SU-DHL-6 (cell line): ENCODE results near the gene PRDM10.
"Not testable (repeated sequence)": the region's sequence is repeated elsewhere in the genome, so short reads cannot be mapped to it uniquely, and the experiment has no call there.

Experiments
- H2AFZ ChIP-seq: fragments of 200-600 bp; sonication (generic); 2 replicates; pipeline ENCODE4 v1.6.1; 2014; ENCODE audit warnings: low read depth, mild to moderate bottlenecking, moderate library complexity, mixed read lengths, antibody characterized with exemption, low read length; ENCODE audit not compliant: severe bottlenecking
- H3F3A ChIP-seq: fragments of 200-600 bp; shearing (Covaris generic); 2 replicates; pipeline ENCODE4 v1.6.0; 2016; ENCODE audit warnings: antibody characterized with exemption, mild to moderate bottlenecking; ENCODE audit not compliant: insufficient read depth
- H3K27ac ChIP-seq: fragments of 200-600 bp; sonication (generic); 2 replicates; pipeline ENCODE4 v1.5.1; 2016; ENCODE audit warnings: low read depth, mild to moderate bottlenecking, low read length, moderate library complexity, mixed read lengths
- H3K27me3 ChIP-seq: fragments of 200-600 bp; sonication (generic), shearing (Covaris generic); 2 replicates; pipeline ENCODE4 v1.6.0; 2014; ENCODE audit warnings: mild to moderate bottlenecking, low read length
- H3K36me3 ChIP-seq: fragments of 200-600 bp; sonication (generic); 2 replicates; pipeline ENCODE4 v1.6.1; 2014; ENCODE audit warnings: mild to moderate bottlenecking, low read length, mixed read lengths
- H3K4me2 ChIP-seq: fragments of 300-600, 200-600 bp; shearing (Covaris generic), sonication (generic); 2 replicates; pipeline ENCODE4 v1.6.0; 2014; ENCODE audit warnings: low read length, low read depth, mild to moderate bottlenecking; ENCODE audit not compliant: poor library complexity, severe bottlenecking
- H3K4me3 ChIP-seq: fragments of 200-600 bp; sonication (generic); 2 replicates; pipeline ENCODE4 v1.5.1; 2014; ENCODE audit warnings: antibody characterized with exemption, low read length, mild to moderate bottlenecking, mixed read lengths; ENCODE audit not compliant: insufficient read depth, poor library complexity, severe bottlenecking
- H3K79me2 ChIP-seq: fragments of 200-600 bp; sonication (generic); 2 replicates; pipeline ENCODE4 v1.6.1; 2014; ENCODE audit warnings: mild to moderate bottlenecking, low read length, moderate library complexity; ENCODE audit not compliant: insufficient read depth
- H3K9ac ChIP-seq: fragments of 200-600 bp; sonication (generic); 2 replicates; pipeline ENCODE4 v1.7.0; 2014; ENCODE audit warnings: mild to moderate bottlenecking, low read length
- H3K9me2 ChIP-seq: fragments of 200-600 bp; sonication (generic); replicated peaks from 2 replicates; pipeline ENCODE4 v1.6.1; 2014; ENCODE audit warnings: low read length; ENCODE audit not compliant: insufficient read depth
- H3K9me3 ChIP-seq: fragments of 200-600 bp; sonication (generic); 2 replicates; pipeline ENCODE4 v1.6.1; 2014; ENCODE audit warnings: low read length, mixed read lengths; ENCODE audit not compliant: insufficient read depth
- H4K20me1 ChIP-seq: fragments of 200-600 bp; sonication (generic); 2 replicates; pipeline ENCODE4 v1.6.1; 2014; ENCODE audit warnings: low read depth, mild to moderate bottlenecking, antibody characterized with exemption, low read length, moderate library complexity, mixed read lengths
- EZH2phosphoT487 ChIP-seq: fragments of 200-600 bp; sonication (generic), shearing (Covaris generic); conservative IDR thresholded peaks from 2 replicates; pipeline ENCODE4 v1.6.1; 2018; ENCODE audit warnings: mild to moderate bottlenecking, antibody characterized with exemption, low read length, moderate library complexity, mixed read lengths
- TF ChIP-seq, protein P1 (sequence below): fragments of 200-600 bp; sonication (generic); IDR thresholded peaks from one replicate; pipeline ENCODE4 v1.5.1; 2017; ENCODE audit warnings: antibody characterized with exemption, mild to moderate bottlenecking, low read length, moderate library complexity; ENCODE audit not compliant: insufficient read depth, poor library complexity, severe bottlenecking

The PRDM10 gene

DNA sequence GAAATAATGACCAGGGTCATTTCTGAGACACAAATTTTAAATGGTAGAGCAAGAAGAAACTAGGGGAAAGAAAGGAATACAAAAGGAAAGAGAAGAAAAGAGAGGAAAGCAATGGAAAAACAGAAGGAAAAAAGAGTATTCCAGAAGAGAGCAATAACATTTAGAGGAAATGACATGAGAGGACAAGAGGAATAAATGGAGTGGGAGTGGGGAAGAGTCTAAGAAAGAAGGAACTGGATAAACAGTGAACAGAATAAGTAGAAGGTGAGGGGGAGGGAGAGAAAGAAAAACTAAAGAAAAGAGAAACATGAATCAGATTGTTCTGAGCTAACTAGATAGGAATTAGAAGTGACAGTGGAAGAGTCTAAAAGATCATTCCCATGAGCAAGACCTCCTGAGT lies 28.4 kb downstream of the PRDM10 start:
- TF ChIP-seq EZH2phosphoT487 = no peak
- Histone ChIP-seq H2AFZ (no peak overlapping the region), H3K9me3 (no peaks in the 10 kb centered on the region), H3K9ac (peak overlapping the region; percentile 60), H3K27ac (peak overlapping the region; percentile 99), H3K79me2 (no peaks in the 10 kb centered on the region), H4K20me1 (no peaks in the 10 kb centered on the region), H3K4me2 (peak overlapping the region; percentile 75), H3F3A (peaks cover 21% of the 10 kb centered on the region), H3K27me3 (no peaks in the 10 kb centered on the region), H3K36me3 (no peaks in the 10 kb centered on the region), H3K4me3 (peak overlapping the region; percentile 8), H3K9me2 (no peaks in the 10 kb centered on the region)

DNA sequence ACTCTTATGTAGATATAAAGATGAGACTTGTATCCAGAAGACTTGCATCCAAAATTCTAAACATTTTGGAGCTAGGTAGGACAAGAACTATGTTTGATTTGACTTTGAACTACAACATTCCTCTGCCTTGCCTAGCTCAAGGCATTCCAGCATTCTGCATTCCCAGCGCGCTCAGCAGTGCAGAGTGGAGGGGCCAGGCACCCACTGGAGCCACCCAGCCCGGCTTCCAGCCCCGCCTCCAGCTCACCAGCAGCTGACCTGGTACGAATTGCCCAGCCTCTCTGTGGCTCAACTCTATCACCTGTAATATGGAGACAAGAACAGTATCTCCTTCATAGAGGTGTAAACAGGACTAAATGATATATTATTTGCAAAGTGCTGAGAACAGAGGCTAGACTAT lies 28.8 kb downstream of the PRDM10 start:
- H2AFZ ChIP-seq = no peak overlapping the region
- peaks cover 26% of the 10 kb centered on the region for H3F3A ChIP-seq
- H3K27me3 ChIP-seq = no peaks in the 10 kb centered on the region
- no peaks in the 10 kb centered on the region for H3K9me3 ChIP-seq
- no peaks in the 10 kb centered on the region for H3K9me2 ChIP-seq
- H4K20me1 ChIP-seq = no peaks in the 10 kb centered on the region
- peak overlapping the region; percentile 60 for H3K9ac ChIP-seq
- H3K27ac ChIP-seq = peak overlapping the region; percentile 99
- H3K79me2 ChIP-seq = no peaks in the 10 kb centered on the region
- H3K4me3 ChIP-seq = peak overlapping the region; percentile 8
- H3K4me2 ChIP-seq = peak overlapping the region; percentile 75
- no peaks in the 10 kb centered on the region for H3K36me3 ChIP-seq
- TF ChIP-seq, protein P1, sequence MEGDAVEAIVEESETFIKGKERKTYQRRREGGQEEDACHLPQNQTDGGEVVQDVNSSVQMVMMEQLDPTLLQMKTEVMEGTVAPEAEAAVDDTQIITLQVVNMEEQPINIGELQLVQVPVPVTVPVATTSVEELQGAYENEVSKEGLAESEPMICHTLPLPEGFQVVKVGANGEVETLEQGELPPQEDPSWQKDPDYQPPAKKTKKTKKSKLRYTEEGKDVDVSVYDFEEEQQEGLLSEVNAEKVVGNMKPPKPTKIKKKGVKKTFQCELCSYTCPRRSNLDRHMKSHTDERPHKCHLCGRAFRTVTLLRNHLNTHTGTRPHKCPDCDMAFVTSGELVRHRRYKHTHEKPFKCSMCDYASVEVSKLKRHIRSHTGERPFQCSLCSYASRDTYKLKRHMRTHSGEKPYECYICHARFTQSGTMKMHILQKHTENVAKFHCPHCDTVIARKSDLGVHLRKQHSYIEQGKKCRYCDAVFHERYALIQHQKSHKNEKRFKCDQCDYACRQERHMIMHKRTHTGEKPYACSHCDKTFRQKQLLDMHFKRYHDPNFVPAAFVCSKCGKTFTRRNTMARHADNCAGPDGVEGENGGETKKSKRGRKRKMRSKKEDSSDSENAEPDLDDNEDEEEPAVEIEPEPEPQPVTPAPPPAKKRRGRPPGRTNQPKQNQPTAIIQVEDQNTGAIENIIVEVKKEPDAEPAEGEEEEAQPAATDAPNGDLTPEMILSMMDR = no peak
- TF ChIP-seq EZH2phosphoT487 = no peak

DNA sequence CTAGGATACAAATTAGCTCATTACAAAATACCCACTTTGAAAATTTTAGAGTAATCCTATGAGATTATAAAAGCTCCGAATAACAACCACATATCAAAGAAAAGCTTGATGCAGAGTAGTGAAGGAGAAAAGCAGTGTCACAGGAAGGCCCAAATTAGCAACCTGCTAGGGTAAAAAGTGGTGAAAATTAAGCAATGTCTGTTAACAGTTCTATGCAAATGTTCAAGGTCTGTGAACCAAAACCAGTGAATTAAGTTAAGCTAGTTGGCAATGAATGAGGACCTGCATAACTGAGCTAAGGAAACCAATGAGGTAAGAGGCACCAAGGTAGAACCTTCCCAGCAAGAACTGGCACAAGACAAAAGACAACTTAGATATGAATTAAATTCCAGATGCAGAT lies 29.6 kb downstream of the PRDM10 start:
- Histone ChIP-seq H3K27ac (peak overlapping the region; percentile 99), H3F3A (peaks cover 27% of the 10 kb centered on the region), H3K36me3 (no peaks in the 10 kb centered on the region), H4K20me1 (no peaks in the 10 kb centered on the region), H3K4me2 (peak overlapping the region; percentile 75), H3K79me2 (no peaks in the 10 kb centered on the region), H3K9me3 (no peaks in the 10 kb centered on the region), H2AFZ (no peak overlapping the region), H3K4me3 (peak overlapping the region; percentile 9), H3K9ac (peak overlapping the region; percentile 60), H3K27me3 (no peaks in the 10 kb centered on the region), H3K9me2 (no peaks in the 10 kb centered on the region)
- TF ChIP-seq, protein P1 = no peak
- no peak for TF ChIP-seq EZH2phosphoT487

DNA sequence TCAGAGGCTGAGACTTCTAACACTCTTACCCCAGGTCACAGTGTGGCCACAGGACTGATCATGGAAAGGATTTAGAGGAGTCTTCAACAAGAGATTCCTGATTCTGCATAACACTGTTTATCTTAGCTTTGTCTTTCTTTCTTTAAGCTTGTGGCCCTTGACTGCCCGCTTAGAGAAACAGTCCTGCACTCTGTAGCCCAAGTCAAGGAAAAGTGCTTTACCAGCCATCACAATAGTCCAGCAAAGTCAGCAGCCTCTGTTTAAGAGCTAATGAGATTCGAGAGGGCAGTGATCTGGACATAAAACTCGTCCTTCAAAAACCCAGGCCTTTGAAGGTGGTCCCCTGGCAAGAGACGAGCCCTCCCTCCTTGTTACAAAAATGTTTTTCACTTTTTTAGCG lies 30.0 kb downstream of the PRDM10 start:
- peak overlapping the region; percentile 99 for H3K27ac ChIP-seq

DNA sequence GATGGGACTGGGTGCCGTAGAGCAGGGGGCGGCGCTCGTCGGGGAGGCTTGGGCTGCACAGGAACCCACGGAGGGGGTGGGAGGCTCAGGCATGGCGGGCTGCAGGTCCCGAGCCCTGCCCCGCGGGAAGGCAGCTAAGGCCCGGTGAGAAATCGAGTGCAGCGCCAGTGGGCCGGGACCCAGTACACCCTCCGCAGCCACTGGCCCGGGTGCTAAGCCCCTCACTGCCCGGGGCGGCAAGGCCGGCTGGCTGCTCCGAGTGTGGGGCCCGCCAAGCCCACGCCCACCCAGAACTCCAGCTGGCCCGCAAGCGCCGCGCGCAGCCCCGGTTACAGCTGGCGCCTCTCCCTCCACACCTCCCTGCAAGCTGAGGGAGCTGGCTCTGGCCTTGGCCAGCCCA lies 30.8 kb downstream of the PRDM10 start:
- peak overlapping the region; percentile 75 for H3K4me2 ChIP-seq
- peak overlapping the region; percentile 60 for H3K9ac ChIP-seq
- H3K4me3 ChIP-seq = peak overlapping the region; percentile 9
- H3K9me2 ChIP-seq, H3K79me2 ChIP-seq, H2AFZ ChIP-seq, H3K9me3 ChIP-seq, H3K27me3 ChIP-seq, H4K20me1 ChIP-seq, H3K36me3 ChIP-seq: not testable (repeated sequence)
- H3K27ac ChIP-seq = peak overlapping the region; percentile 99
- H3F3A ChIP-seq = peaks cover 27% of the 10 kb centered on the region

More for the DNA sequence above, 30.0 kb downstream of the PRDM10 start:
- Histone ChIP-seq H3F3A (peaks cover 27% of the 10 kb centered on the region), H3K4me3 (peak overlapping the region; percentile 9), H3K9me3 (no peaks in the 10 kb centered on the region), H3K9ac (peak overlapping the region; percentile 60), H3K36me3 (no peaks in the 10 kb centered on the region), H3K27me3 (no peaks in the 10 kb centered on the region), H3K4me2 (peak overlapping the region; percentile 75), H3K79me2 (no peaks in the 10 kb centered on the region), H3K9me2 (no peaks in the 10 kb centered on the region), H4K20me1 (no peaks in the 10 kb centered on the region), H2AFZ (no peak overlapping the region)
- TF ChIP-seq, protein P1 = no peak
- no peak for TF ChIP-seq EZH2phosphoT487
